LHCN-M2 (cell line): Measurements from ENCODE around the gene PMVK. TPM values are rescaled to one million over a fixed set of nuclear protein-coding genes. Genes with fewer than 3 reads are reported as not detected.

Experiments used
- DNase-seq: peaks from one replicate; pipeline ENCODE4 v3.0.0-alpha.2; 2012; ENCODE audit warnings: low read depth
- total RNA-seq: library from RNA; depleted of rRNA; stranded (reverse); fragments of >200 nt; gene quantifications from 2 replicates; pipeline ENCODE4 v1.2.3, GENCODE V29; 2014

PMVK gene
- total RNA-seq, 1 experiment from 2014 or later, result 9.1 TPM

DNA sequence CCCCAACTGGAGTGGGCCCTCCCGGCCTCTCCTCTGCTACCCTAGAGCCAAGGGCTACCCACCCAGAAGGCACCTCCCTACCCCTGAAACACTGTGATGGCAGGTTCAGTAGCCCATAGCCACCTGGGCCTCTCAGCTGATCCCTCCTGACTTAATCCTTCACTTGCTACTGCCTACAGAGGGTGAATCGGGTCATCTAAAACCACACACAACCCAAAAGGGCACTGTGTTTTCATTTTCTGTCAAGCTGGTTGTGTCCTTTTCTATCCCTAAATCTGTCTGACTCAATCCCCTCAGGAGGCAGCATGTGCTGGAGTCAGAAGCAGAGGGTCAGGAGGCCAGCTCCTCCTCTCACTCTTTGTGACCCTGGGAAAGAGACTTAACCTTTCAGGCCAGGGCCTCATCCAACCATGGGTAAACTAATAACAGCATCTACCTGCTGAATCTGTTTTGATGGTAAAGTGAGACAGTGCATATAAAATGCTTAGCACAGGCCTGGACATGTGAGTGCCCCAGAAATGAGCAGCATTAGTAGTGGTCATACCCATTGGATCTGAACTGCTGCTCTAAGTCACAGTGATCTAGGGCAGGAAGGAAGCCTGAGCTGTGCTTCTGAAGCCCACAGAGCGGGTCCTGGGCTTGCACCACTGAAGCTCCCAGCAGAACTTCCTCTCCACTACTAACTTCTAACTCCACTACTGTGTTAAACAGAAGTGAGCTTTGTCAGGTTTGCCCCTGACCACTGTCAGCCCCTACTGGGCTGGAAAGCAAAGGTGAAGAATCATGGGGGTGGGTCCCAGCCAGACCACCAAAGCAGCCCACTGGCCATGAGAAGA is 11.0 kb downstream of the PMVK start:
- no peak for DNase-seq

DNA sequence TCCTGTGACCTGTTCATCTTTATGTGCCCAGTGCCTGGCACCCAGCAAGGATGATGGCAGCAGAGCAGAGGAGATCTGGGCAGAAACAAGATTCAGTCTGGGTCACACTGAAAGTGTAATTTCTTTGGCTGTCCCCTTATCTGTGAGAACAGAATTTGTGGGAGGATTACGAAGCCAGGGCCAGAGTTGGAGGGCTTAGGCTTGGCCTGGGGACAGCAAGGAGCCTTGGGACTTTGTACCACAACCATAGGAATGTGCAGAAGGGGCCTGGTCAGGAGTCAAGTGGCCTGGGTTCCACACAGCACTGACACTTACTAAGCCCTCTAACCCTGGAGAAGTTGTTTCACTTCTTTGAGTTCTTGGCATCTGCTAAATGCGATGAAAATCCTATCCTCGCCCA is 12.8 kb downstream of the PMVK start:
- no peak for DNase-seq

- DNase-seq, result no peak
Measured at GRCh38 chr1:154913273-154913672, 23.2 kb downstream of the PMVK start.

DNA sequence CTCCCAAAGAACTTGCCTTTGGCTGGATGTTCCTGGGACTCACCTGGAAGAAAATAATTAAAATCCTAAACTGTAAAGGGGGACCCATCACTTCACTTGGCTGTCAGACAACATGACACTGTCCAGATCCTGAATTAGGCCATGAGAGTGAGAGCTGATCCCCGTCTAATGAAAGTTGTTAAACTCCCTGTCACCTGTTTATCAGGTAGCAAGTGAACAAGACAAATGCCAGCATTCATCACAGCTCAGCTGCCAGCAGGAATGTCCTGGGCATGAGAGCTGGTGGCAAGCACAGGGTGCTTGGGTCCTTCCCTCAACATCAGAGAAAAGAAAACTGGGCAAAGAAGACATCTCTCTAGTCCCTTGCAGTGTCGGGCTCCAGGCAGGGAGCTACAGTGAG is 23.8 kb downstream of the PMVK start:
- no peak for DNase-seq

DNA sequence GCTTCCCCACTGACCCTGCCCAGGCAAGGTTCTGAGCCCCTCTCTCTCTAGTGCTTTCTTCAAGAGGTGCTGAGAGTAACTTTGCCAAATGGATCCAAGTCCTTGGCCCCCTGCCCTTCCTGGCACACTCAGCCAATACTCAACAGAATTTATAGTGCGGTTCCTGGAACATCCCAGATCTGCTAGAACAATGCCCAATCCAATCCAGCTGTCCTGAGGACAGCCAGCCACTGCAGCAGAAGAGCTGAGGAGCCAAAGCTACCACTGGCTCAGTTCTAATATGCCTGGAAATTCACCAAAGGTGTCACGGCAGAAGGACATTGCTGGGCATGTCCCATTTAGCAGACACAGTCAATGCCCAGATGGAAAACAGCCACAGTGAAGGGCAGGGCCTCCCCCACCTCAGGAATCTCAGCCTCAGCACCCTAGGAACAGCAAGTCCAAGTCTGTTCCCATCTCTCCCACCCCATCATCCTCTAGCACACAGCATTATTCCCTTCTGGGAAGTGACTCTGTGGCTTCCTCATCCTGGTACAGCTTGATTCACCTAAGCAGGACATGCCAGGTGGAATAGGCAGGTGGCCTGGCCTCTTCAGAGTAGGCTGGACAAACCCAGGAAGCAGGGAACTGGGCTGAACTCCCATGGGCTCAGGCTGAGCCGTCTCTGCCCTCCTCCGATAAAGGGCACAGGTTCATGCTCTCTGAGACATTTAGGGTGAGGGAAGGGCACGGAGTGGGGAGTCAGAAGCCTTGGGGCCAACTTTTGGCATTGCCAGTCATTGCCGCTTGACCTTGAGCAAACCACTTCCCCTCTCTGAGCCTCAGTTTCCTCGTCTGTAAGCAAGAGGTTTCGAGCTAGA is 24.6 kb downstream of the PMVK start:
- DNase-seq, result no peak

DNA sequence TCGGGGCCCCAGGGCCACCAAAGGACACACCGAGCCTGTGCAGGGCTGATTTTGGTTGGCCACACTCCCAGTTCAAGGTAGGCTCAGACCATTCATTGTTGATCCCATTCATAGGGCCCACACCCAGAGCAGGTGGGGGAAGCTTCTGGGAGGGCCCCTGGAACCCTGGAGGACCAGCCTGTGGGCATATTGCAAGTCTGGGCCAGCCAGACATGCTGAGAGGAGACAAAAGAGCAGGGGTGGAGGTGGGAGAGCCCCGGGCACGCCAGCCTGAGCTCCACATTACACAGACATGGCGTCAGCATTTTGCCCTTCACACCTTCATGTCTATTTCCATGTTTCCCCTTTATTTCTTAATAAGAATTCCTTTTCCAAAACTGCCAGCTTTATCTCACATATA is 25.7 kb downstream of the PMVK start:
- no peak for DNase-seq

DNA sequence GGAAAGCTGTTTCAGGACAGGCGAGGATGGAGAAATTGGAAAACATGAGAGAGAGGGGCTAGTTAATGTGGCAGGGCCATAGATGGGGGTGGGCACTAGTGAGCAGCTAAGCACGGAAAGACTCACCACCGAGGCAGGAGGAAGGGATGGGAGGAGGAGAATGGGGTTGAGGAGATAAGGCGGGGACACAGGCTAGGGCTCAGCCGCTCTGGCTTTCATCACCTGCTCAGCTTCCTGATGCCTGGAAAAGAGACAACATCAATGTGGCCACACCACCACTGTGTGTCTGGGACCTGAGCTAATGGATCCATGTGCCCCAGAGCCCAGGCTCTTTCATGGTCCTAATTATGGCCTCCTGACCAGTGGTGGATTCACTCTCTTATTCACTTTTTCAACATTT is 27.6 kb downstream of the PMVK start:
- DNase-seq, result no peak

GRCh38 chr1:154908129-154908528 is 28.4 kb downstream of the PMVK start:
- peak; percentile 13 for DNase-seq

- peak; percentile 8 for DNase-seq
Measured at GRCh38 chr1:154906621-154907081, 29.9 kb downstream of the PMVK start.

- no peak for DNase-seq
Measured at GRCh38 chr1:154902938-154903566, 33.5 kb downstream of the PMVK start.

- no peak for DNase-seq
Measured at GRCh38 chr1:154901591-154901990, 34.9 kb downstream of the PMVK start.

DNA sequence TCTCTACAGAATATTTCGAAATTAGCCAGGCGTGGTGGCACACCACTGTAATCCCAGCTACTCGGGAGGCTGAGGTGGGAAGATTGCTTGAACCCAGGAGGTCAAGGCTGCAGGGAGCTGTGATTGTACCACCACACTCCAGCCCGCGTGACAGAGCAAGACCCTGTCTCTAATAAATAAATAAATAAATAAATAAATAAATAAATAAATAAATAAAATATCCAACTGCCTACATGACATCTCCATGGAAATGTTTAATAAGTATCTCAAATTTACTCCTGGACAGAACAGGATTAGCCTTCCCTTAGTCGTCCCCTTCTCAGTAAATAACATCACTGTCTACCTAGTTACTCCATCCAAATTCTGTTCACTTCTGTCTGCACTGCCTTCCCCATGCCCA is 37.5 kb downstream of the PMVK start:
- no peak for DNase-seq

DNA sequence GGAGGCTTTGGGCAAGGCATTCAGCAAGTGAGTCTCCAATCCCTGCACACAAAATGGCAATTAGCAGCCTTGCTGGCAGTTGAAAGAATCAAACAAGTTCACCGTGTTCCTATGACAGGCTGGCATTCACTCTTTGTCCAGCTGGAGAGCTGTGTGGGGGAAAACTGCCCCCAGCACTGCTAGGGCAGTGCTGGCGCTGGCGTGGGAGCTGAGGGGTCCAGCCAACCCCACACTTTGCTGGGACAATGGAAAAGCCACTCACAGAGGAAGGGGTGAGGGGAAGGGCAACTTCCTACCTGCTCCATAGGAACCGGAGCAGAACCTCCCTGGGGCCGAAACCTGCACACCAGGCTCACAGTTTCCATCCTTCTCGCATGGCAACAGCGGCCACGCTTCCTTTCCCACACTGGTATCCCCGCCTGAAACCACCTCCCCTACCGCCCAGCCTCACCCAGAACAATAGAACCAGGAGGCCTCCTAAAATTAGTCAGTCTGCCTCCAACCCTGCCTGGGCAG is 39.7 kb downstream of the PMVK start:
- DNase-seq, result no peak

DNA sequence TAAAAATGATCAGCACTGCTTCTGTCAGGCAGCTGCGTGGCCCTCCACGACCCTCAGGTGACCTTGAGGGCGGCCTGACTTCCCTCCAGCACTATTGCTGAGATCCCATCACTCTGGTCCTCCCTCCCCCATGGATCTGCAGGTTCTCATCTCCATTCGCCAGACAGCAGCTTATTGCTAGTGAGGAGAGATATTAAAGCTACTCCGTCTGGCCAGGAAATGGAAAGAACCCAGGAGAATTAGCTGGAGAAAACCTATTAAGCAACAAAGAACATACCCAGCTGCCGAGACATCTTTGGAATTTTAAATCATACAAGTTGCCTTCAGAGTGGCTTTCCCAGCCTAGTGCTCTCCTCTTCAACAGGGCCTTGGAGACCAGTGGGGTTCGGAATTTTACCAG is 40.7 kb downstream of the PMVK start:
- DNase-seq, result no peak

GRCh38 chr1:154891452-154891851 is 45.1 kb downstream of the PMVK start:
- no peak for DNase-seq

DNA sequence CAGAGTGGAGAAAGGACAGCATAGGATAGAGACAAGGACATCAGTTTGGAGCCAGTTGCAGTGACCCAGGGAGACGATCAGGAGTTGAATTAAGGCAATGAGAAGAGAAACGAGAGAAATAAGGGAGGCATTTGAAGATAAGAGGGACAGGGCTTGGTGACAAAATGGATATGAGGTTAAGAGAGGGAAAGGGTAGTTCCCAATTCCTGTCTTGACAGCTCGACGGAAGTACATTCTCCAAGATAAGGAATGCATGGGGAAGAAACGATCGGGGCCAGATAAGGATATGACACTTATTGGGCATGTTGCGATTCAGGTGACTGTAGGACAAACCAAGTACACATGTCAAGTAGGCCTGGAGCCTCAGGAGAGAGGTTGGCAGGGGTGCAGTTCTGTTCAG is 47.8 kb downstream of the PMVK start:
- no peak for DNase-seq

DNA sequence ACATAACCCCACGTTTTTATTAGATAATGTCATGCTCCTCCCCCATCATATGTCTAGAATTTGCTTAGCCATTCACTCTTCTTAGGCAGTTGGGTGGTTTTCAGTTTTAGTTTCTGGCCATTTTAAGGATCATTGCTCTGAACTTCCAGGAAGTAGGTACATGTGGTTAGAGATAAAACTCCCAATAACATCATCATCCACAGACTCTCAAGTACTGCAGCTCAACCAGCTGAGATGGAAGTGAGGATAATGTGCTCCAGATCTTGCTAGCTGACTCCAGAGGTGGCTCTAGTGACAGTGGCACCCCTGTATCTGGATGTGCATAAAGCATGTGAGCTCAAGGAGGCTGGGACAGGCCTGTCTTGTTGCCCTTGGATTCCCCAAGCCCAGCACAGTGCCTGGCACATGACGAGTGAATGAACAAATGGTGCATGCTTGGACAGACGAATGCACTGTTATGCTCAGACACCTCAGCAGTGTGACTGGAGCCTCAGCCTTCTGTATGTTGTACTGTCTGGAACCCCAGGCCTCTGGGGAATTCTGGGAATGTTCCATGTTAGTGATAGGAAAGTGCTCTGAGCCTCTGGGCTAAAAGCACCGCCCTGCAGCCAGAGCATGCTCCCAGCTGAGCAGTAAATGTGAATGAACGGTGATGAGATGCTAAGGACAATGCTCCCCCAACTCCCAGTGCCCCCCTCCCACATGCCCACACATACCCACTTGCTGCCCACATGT is 50.1 kb downstream of the PMVK start:
- no peak for DNase-seq

DNA sequence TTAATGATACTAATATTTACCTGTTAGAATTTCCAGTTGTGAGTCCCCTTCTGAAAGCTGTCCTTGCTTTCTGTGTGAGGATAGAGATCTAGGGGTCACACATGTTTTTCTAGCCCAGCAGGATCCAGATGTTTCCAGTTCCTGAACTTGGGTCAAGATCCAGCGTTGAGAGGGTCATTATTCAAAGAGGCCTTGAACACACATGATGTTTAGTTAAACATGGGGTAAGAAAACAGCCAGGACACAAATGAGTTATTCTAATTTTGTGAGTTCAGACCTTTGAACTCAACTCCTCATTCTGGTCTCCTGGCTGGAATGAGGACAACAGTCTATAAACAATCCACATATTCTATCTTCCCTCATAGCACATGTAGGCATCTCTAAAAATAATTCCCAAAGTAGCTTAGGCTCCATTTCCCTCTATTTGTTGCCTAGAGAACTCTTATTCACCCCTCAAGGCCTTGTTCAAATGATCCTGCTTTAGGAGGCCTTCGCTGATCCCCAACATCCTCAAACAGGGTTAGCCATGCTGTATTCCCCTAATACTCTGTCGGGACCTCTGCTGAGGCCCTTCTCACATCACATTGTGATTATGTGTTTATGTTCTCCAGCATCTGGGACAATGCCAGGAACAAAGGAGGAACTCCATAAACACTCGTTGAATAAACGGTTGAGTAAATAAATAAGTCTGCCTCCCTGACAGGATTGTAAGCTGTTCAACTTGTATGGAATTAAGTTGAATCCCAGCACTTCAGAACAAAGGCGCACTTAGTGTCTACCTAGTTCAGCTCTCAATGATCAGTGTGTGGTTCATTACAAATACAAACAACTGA is 51.4 kb downstream of the PMVK start:
- DNase-seq, result no peak

GRCh38 chr1:154883919-154884868 is 52.3 kb downstream of the PMVK start:
- DNase-seq, result no peak
